ENCODE data around the gene ANKRD22. TPM values are rescaled to one million over a fixed set of nuclear protein-coding genes. Genes with fewer than 3 reads are reported as not detected.

ANKRD22 gene
- total and polyA plus RNA-seq, 9 of the 15 experiments (the other 6 are each of a cell fraction or from before 2014, with no cell fraction given) = not detected

DNA sequence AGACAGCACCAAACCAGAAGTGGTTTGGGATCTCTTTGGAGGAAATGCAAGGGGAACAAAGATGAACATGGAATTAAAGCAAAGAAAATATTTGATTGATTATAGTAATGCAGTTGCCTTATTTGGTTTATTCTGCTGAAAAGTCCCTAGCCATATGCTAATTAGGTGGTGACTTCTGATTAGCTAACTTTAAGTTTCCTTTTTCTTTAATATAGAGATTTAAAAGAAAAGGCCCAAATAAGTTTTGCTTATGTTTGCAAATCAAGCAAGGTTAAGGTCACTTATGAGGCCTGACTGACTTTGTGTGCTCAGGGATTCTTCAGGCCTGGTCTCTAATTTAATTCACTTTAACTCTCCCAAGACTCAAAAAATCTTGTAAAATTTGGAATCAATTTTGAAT, 6.2 kb upstream of the ANKRD22 start (continued):
- TF ChIP-seq BRCA1 (IDR thresholded peaks at IDR 0.05) (no peak), BRCA1 (CRISPR knock-in tag; IDR thresholded peaks at IDR 0.05) (no peak)

DNA sequence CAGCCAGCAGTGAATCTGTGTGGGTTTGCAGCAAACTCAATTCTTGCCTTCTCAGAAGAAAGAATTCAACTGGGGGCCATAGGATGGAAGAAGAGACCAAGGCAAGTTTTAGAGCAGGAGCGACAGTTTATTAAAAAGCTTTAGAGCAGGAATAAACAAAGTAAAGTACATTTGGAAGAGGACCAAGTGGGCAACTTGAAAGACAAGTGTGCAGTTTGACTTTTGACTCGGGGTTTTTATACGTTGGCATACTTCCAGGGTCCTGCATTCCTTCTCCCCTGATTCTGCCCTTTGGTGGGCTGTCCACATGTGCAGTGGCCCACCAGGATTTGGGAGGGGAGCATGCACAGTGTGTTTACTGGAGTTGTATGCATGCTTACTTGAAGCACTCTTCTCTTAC, 3.0 kb upstream of the ANKRD22 start:
- H3K4me1 ChIP-seq (replicated peaks in 1 of 2; ENCODE audit: control insufficient read depth in 2 of 2, insufficient read depth in 2 of 2, low read length in 2 of 2) = no peaks in the 10 kb centered on the region
- no peaks in the 10 kb centered on the region for H3K36me3 ChIP-seq (ENCODE audit: control insufficient read depth, insufficient read depth, low read length)
- no peak overlapping the region for H3K27ac ChIP-seq (ENCODE audit: extremely low read depth, low read depth, low read length)
- TF ChIP-seq MCM5 (IDR thresholded peaks at IDR 0.05; ENCODE audit: low read depth) (no peak), GTF2A2 (tag; IDR thresholded peaks at IDR 0.05) (no peak), ZNF707 (CRISPR knock-in tag; conservative IDR thresholded peaks at IDR 0.05) (no peak), GABPB1 (CRISPR knock-in tag; IDR thresholded peaks at IDR 0.05) (no peak)
- DNase-seq (ENCODE audit: extremely low read depth in 1 of 4, low spot score in 3 of 4) (no peak), FAIRE-seq (no peak), ATAC-seq (no peak)
- no peak overlapping the region for H3K4me2 ChIP-seq (ENCODE audit: insufficient read depth, low read length)
- no peaks in the 10 kb centered on the region for H3K79me2 ChIP-seq (ENCODE audit: control insufficient read depth, insufficient read depth, low read length)
- WGBS (ENCODE audit: insufficient coverage, low coverage, missing lambda C conversion rate) = 0% methylated on average over 3 of the region's 3 CpGs
- no peak overlapping the region for H2AFZ ChIP-seq (ENCODE audit: low read depth, low read length)
- H3K4me3 ChIP-seq = no peak overlapping the region
- H3K9me3 ChIP-seq (replicated peaks; ENCODE audit: control insufficient read depth, insufficient read depth, low read depth, low read length) = no peaks in the 10 kb centered on the region
- BruUV-seq (replicated peaks) = no TSS peak
- H3K9ac ChIP-seq (ENCODE audit: insufficient read depth in 1 of 2, low read depth in 2 of 2, low read length in 2 of 2) = no peak overlapping the region
- H4K20me1 ChIP-seq (replicated peaks; ENCODE audit: control insufficient read depth, insufficient read depth, low read length) = no peaks in the 10 kb centered on the region
- no peaks in the 10 kb centered on the region for H3K9me1 ChIP-seq (ENCODE audit: control insufficient read depth, insufficient read depth, low read length)
- no peaks in the 10 kb centered on the region for H3K27me3 ChIP-seq (ENCODE audit: control insufficient read depth in 2 of 2, insufficient read depth in 2 of 2, low read length in 2 of 2)
- CTCF ChIA-PET (ENCODE audit: low intra/inter-chr PET ratio) = no interaction called here
- POLR2A ChIA-PET = no interaction called here
- in situ Hi-C loops (cut with MboI) (no loop called here), intact Hi-C loops (cut with micrococcal nuclease) (no loop called here)

Measured in K562 (cell line).